Kidney (tissue), 14 donors: ENCODE results near the gene RPL10. TPM values are rescaled to one million over a fixed set of nuclear protein-coding genes. Genes with fewer than 3 reads are reported as not detected.

Experiments
- DNase-seq, 5 donors: peaks; one replicate each; pipeline ENCODE4 v3.0.0-alpha.2; 2013 to 2020
- FAIRE-seq: peaks from 2 replicates; lab custom pipeline; 2012; peaks lifted over from hg19 to GRCh38; lab: Jason Lieb, UNC
- H3K27ac ChIP-seq, 2 donors: one replicate each; pipeline ENCODE4 v1.7.0; 2013; ENCODE audit warnings: low read depth in 2 of 2, low read length in 2 of 2, inconsistent platforms in 1 of 2
- H3K27me3 ChIP-seq: one replicate; pipeline ENCODE4 v1.7.1; 2013; ENCODE audit warnings: low read length, inconsistent platforms; ENCODE audit not compliant: control insufficient read depth, insufficient read depth
- H3K36me3 ChIP-seq, 3 donors: one replicate each; pipeline versions ENCODE4 v1.7.0 to v1.7.1; 2013; ENCODE audit warnings: low read length in 3 of 3, control low read depth in 1 of 3, inconsistent platforms in 1 of 3; ENCODE audit not compliant: insufficient read depth in 3 of 3, control insufficient read depth in 2 of 3
- H3K4me1 ChIP-seq, 3 donors: one replicate each; pipeline versions ENCODE4 v1.7.0 to v1.7.1; 2013; ENCODE audit warnings: low read length in 3 of 3, inconsistent platforms in 1 of 3, low read depth in 1 of 3; ENCODE audit not compliant: control insufficient read depth in 2 of 3, insufficient read depth in 2 of 3
- H3K4me3 ChIP-seq, 3 donors: one replicate each; pipeline versions ENCODE4 v1.7.0 to v1.8.1; 2013; ENCODE audit warnings: low read length in 3 of 3, control low read depth in 1 of 3, inconsistent platforms in 1 of 3
- H3K9ac ChIP-seq, 3 donors: one replicate each; pipeline versions ENCODE4 v1.7.0 to v1.7.1; 2013; ENCODE audit warnings: low read length in 3 of 3, control low read depth in 1 of 3, inconsistent platforms in 1 of 3
- H3K9me3 ChIP-seq, 3 donors: one replicate each; pipeline versions ENCODE4 v1.7.0 to v1.7.1; 2013; ENCODE audit warnings: low read length in 3 of 3, control low read depth in 1 of 3, inconsistent platforms in 1 of 3; ENCODE audit not compliant: control insufficient read depth in 2 of 3, insufficient read depth in 1 of 3
- intact Hi-C: fragments of 100-400 bp; cut with DNase I; formaldehyde crosslinking; loops from one replicate; pipeline ENCODE4 v1.11.1; 2022
- polyA plus RNA-seq: library from polyadenylated mRNA; stranded (reverse); fragments of 350-450 nt; fragmentation: Illumina TruSeq; extraction: RNeasy Lipid Tissue Mini Kit (QIAGEN cat#74804); gene quantifications from one replicate; pipeline ENCODE4 v1.2.3, GENCODE V29; 2014; ENCODE audit warnings: low read depth, low replicate concordance; ENCODE audit not compliant: insufficient read depth
- total RNA-seq: library from RNA; stranded (reverse); fragmentation: NEBNext Ultra II Directional; extraction: Animal tissue kit (Norgen Biotek cat#: 25700); gene quantifications from one replicate; pipeline ENCODE4 v1.2.1, GENCODE V29; 2021
- TF ChIP-seq, protein P1 (sequence below): IDR thresholded peaks from 3 replicates; pipeline ENCODE4 v1.5.1; 2012; ENCODE audit warnings: mild to moderate bottlenecking, moderate library complexity, borderline replicate concordance; ENCODE audit not compliant: insufficient read depth; ENCODE audit errors: extremely low read depth
- donor health status: control.
- donor health status: control.
- donor health status: control.
- donor health status: control.
- donor health status: control.
- donor health status: DM: yes; HTN: yes; CAD: no.
- donor health status: Normal renal cell carcinoma (clear cell type).

Gene RPL10
- total and polyA plus RNA-seq, 2 donors from 2014 or later = 2,684 to 2,858 TPM

GRCh38 chrX:154413142-154413541 lies 15.0 kb downstream of the RPL10 start:
- TF ChIP-seq, protein P1, sequence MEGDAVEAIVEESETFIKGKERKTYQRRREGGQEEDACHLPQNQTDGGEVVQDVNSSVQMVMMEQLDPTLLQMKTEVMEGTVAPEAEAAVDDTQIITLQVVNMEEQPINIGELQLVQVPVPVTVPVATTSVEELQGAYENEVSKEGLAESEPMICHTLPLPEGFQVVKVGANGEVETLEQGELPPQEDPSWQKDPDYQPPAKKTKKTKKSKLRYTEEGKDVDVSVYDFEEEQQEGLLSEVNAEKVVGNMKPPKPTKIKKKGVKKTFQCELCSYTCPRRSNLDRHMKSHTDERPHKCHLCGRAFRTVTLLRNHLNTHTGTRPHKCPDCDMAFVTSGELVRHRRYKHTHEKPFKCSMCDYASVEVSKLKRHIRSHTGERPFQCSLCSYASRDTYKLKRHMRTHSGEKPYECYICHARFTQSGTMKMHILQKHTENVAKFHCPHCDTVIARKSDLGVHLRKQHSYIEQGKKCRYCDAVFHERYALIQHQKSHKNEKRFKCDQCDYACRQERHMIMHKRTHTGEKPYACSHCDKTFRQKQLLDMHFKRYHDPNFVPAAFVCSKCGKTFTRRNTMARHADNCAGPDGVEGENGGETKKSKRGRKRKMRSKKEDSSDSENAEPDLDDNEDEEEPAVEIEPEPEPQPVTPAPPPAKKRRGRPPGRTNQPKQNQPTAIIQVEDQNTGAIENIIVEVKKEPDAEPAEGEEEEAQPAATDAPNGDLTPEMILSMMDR = no peak

DNA sequence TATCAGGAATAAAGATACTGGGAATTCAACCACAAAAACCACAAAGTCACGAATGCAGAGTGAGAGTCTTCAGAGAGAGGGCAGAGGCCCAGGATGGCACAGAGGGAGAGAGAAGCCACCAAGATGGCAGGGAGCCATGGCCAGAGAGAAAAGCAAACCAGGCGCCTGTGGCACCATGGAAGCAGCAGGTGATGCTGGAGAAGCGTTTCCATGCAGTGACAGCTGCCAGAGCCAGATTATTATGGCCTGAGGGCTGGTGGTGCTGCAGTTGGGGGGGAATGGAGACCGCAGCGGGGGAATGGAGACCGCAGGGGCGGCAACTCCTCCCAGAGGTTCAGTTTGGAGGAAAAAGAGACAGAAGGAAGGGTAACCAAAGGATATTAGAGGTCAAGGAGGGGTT lies 19.0 kb downstream of the RPL10 start:
- Histone ChIP-seq H3K4me3 (no peak overlapping the region), H3K9ac (no peak overlapping the region), H3K4me1 (peaks cover 0 to 6% (median 0%) of the 10 kb centered on the region in 3 donors), H3K36me3 (no peaks in the 10 kb centered on the region), H3K9me3 (no peaks in the 10 kb centered on the region), H3K27ac (no peak overlapping the region), H3K27me3 (no peaks in the 10 kb centered on the region)
- TF ChIP-seq, protein P1 = no peak
- DNase-seq (no peak), FAIRE-seq (no peak)
- intact Hi-C loops = no loop called here

More at GRCh38 chrX:154413142-154413541, 15.0 kb downstream of the RPL10 start:
- H3K36me3 ChIP-seq = no peaks in the 10 kb centered on the region
- no peaks in the 10 kb centered on the region for H3K27me3 ChIP-seq
- no peak for FAIRE-seq
- no peak for DNase-seq
- H3K4me3 ChIP-seq = no peak overlapping the region
- intact Hi-C loops = no loop called here
- peaks cover 0 to 6% (median 0%) of the 10 kb centered on the region in 3 donors for H3K4me1 ChIP-seq
- no peaks in the 10 kb centered on the region for H3K9me3 ChIP-seq
- no peak overlapping the region for H3K9ac ChIP-seq
- no peak overlapping the region for H3K27ac ChIP-seq

GRCh38 chrX:154419189-154419588 lies 21.0 kb downstream of the RPL10 start:
- intact Hi-C loops = no loop called here
- TF ChIP-seq, protein P1 = no peak
- H3K36me3 ChIP-seq = no peaks in the 10 kb centered on the region
- H3K27me3 ChIP-seq = no peaks in the 10 kb centered on the region
- H3K9ac ChIP-seq = no peak overlapping the region
- DNase-seq (no peak), FAIRE-seq (no peak)
- H3K9me3 ChIP-seq = no peaks in the 10 kb centered on the region
- no peak overlapping the region for H3K27ac ChIP-seq
- no peak overlapping the region for H3K4me3 ChIP-seq
- no peaks in the 10 kb centered on the region for H3K4me1 ChIP-seq

- DNase-seq = no peak
Measured at GRCh38 chrX:154419688-154420401, 21.7 kb downstream of the RPL10 start.

More at GRCh38 chrX:154419688-154420401, 21.7 kb downstream of the RPL10 start:
- TF ChIP-seq, protein P1 = no peak
- Histone ChIP-seq H3K27ac (no peak overlapping the region), H3K4me3 (no peak overlapping the region), H3K27me3 (no peaks in the 10 kb centered on the region), H3K9me3 (no peaks in the 10 kb centered on the region), H3K4me1 (no peaks in the 10 kb centered on the region), H3K9ac (no peak overlapping the region), H3K36me3 (no peaks in the 10 kb centered on the region)
- no peak for FAIRE-seq
- intact Hi-C loops = no loop called here
